GM12872 (cell line): ENCODE measurements around the gene PDE4B.

Source experiments
- TF ChIP-seq, protein P1 (sequence below): IDR thresholded peaks from 3 replicates; pipeline ENCODE4 v1.5.1; 2011; ENCODE audit warnings: low read depth, mild to moderate bottlenecking, low read length, moderate library complexity; ENCODE audit not compliant: insufficient read depth

PDE4B gene

DNA sequence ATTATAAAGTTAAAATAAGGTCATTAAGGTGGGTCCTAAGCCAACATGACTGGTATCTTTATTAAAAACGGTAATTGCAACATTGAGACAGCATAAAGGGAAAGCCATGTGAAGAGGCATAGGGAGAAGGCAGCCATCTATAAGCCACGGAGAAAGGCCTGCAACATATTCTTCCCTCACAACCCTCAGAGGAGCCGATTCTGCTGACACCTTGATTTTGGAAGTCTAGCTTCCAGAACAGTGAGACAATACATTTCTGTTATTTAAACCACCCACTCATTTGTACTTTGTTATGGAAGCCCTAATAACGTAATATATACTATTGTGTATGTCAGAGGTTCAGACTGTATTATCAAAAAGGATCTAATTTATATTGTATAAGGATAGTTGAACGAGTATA lies 190.8 kb downstream of the PDE4B start:
- TF ChIP-seq, protein P1, sequence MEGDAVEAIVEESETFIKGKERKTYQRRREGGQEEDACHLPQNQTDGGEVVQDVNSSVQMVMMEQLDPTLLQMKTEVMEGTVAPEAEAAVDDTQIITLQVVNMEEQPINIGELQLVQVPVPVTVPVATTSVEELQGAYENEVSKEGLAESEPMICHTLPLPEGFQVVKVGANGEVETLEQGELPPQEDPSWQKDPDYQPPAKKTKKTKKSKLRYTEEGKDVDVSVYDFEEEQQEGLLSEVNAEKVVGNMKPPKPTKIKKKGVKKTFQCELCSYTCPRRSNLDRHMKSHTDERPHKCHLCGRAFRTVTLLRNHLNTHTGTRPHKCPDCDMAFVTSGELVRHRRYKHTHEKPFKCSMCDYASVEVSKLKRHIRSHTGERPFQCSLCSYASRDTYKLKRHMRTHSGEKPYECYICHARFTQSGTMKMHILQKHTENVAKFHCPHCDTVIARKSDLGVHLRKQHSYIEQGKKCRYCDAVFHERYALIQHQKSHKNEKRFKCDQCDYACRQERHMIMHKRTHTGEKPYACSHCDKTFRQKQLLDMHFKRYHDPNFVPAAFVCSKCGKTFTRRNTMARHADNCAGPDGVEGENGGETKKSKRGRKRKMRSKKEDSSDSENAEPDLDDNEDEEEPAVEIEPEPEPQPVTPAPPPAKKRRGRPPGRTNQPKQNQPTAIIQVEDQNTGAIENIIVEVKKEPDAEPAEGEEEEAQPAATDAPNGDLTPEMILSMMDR: no peak

DNA sequence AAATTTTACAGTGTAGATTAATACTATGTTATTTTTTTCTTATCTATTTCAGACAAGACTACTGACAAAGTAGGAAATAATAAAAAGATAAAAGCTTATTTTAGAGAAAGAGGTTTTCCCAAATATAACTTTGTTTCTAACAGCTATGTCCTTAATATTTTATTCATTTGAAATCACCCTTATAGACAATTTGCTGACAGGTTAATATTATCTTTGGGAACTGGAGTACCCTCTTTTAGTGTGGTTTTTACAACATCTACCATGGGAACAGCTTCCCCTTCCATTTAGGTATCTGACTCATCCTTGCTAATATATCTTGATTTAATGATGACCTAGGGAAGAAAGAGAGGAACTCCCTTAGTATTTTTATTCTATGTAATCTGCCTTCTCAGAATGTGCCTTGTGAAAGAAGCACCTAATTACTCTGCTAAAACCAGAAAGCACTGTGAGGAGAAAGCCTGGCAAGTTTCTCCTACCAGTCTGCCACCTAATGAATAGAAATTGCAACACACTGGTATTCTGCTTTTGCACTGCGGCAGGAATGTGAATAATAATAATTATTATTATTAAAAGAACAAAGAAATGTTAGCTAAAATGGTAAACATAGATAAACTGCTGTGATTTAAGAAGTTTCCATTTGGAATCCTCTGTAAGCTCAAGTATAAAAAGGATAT lies 192.8 kb downstream of the PDE4B start:
- TF ChIP-seq, protein P1: no peak

DNA sequence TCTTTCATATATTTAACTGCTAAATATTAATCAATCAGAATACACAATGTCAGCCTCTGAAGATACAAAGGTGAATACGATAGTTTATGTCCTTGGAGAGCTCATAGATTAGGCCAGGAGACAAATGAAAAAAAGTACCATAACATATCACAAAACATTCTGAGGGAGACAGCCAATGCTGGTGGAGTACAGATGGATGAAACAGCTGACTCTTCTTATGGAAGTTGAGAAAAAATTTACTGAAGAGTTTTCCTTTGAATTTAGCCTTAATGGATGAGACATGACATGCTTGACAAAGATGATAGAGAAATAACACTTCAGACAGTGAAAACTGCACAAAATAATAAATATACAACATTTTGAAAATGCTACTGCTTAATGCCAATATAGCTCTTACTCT lies 193.5 kb downstream of the PDE4B start:
- TF ChIP-seq, protein P1: no peak

DNA sequence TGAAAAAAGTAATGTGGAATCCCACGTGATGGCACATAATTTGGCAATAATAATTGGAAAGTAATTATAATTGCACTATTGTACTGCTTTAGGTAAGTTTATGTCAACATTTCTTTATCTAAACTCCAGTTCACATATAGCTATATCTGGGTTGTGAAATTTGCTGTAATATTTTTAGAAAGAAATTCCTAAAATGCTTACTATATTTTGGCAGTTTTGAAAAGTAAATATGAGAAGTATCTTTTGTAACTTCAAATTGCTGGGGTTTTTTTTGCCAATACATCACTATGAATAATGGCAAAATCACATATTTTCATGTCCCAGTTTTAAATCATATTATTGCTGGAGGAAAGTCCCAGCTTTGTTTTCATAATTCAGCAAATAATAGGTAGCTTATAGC lies 197.5 kb downstream of the PDE4B start:
- TF ChIP-seq, protein P1: no peak

DNA sequence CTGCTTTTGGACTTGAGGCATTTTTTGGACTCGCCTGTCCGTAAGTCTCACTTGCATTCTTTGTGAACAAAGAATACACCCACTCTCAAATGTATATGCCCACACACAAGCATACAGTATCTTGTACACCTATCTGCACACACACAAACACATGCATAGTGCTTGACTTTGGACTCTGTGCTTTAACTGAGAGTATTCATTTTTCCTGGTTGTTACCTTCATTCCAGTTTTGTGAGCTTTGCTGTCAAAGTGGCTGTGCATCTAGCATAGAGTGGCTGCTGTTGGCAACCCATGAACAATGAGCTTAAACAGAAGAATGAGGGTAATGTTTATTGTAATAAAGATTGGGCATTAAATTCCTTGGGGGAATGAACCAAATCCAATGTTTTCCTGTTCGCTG lies 199.0 kb downstream of the PDE4B start:
- TF ChIP-seq, protein P1: no peak

DNA sequence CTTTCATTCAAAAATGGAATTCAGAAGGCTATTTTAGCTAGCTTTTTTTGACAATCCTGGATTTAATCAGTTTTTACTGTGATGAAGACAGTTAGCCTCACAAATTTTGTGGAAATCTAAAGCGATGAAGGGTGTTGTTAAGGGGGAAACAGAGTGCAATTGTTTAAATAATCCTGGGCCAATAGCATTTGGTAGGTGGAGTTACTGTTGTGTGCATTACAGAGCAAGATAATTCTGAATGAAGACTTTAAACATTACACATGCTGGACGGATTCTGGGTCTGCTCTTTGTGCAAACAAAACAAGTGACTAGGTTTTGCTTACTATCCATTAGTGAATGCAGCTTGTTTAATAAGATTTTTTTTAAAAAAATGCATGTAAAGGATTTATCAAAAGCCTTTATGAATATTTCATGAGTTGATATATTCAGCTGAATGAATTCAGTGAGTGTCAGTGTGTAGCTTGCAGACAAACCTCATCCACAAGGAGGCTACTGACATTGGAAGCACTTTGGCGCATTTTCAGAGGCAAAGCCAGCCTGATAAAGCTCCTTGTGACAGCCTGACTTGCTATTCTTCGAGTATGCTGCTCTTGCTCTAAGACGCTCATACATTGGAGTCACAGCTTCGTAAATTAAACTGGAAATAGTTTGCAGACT lies 199.6 kb downstream of the PDE4B start:
- TF ChIP-seq, protein P1: no peak

DNA sequence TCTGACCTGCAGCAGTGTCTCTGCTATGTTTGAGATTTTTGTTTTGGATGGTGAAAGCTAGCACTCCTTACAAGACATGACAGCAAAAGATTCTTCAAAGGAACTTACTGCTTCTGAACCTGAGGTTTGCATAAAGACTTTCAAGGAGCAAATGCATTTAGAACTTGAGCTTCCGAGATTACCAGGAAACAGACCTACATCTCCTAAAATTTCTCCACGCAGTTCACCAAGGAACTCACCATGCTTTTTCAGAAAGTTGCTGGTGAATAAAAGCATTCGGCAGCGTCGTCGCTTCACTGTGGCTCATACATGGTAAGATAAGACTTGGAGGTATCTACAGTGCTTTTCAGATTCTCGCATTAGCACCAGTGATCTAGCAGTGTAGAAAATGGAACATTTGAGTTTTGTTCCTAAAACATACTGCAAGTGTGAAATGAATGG lies 200.2 kb downstream of the PDE4B start:
- TF ChIP-seq, protein P1: no peak
